ENCODE results near the gene OLA1. TPM values are rescaled to one million over a fixed set of nuclear protein-coding genes. Genes with fewer than 3 reads are reported as not detected.
A peak's percentile ranks its signal among the peaks of the same experiment; 100 is the strongest.

OLA1 gene
- polyA plus RNA-seq, 3 donors: 140 to 160 (median 155) TPM

GRCh38 chr2:174058026-174058425, 190.3 kb downstream of the OLA1 start:
- DNase-seq (ENCODE audit: extremely low read depth in 1 of 11, low read depth in 9 of 11, low spot score in 4 of 11): no peak

GRCh38 chr2:174054926-174055325, 193.4 kb downstream of the OLA1 start:
- no peak for DNase-seq (ENCODE audit: extremely low read depth in 1 of 11, low read depth in 9 of 11, low spot score in 4 of 11)

GRCh38 chr2:174053355-174054151, 194.8 kb downstream of the OLA1 start:
- no peak for DNase-seq (ENCODE audit: extremely low read depth in 1 of 11, low read depth in 9 of 11, low spot score in 4 of 11)

GRCh38 chr2:174052584-174052976, 195.8 kb downstream of the OLA1 start:
- DNase-seq (ENCODE audit: extremely low read depth in 1 of 11, low read depth in 9 of 11, low spot score in 4 of 11): no peak

GRCh38 chr2:174051741-174052583, 196.4 kb downstream of the OLA1 start:
- DNase-seq (ENCODE audit: extremely low read depth in 1 of 11, low read depth in 9 of 11, low spot score in 4 of 11): peak in 1 of 11 donors; percentile 39

GRCh38 chr2:174051068-174051467, 197.3 kb downstream of the OLA1 start:
- no peak for DNase-seq (ENCODE audit: extremely low read depth in 1 of 11, low read depth in 9 of 11, low spot score in 4 of 11)

GRCh38 chr2:174049895-174050294, 198.4 kb downstream of the OLA1 start:
- no peak for DNase-seq (ENCODE audit: extremely low read depth in 1 of 11, low read depth in 9 of 11, low spot score in 4 of 11)

GRCh38 chr2:174048243-174048642, 200.1 kb downstream of the OLA1 start:
- no peak for DNase-seq (ENCODE audit: extremely low read depth in 1 of 11, low read depth in 9 of 11, low spot score in 4 of 11)

- DNase-seq (ENCODE audit: extremely low read depth in 1 of 11, low read depth in 9 of 11, low spot score in 4 of 11): no peak
Observed at GRCh38 chr2:174047746-174048145, 200.6 kb downstream of the OLA1 start.

- DNase-seq (ENCODE audit: extremely low read depth in 1 of 11, low read depth in 9 of 11, low spot score in 4 of 11): no peak
Observed at GRCh38 chr2:174046172-174046571, 202.2 kb downstream of the OLA1 start.

GRCh38 chr2:174044556-174044955, 203.8 kb downstream of the OLA1 start:
- DNase-seq (ENCODE audit: extremely low read depth in 1 of 11, low read depth in 9 of 11, low spot score in 4 of 11): no peak

GRCh38 chr2:174040417-174040701, 208.0 kb downstream of the OLA1 start:
- no peak for DNase-seq (ENCODE audit: extremely low read depth in 1 of 11, low read depth in 9 of 11, low spot score in 4 of 11)

GRCh38 chr2:174039551-174040416, 208.5 kb downstream of the OLA1 start:
- peak; percentile 79 to 96 (median 88) for DNase-seq (ENCODE audit: extremely low read depth in 1 of 11, low read depth in 9 of 11, low spot score in 4 of 11)

GRCh38 chr2:174038462-174038861, 209.9 kb downstream of the OLA1 start:
- no peak for DNase-seq (ENCODE audit: extremely low read depth in 1 of 11, low read depth in 9 of 11, low spot score in 4 of 11)

GRCh38 chr2:174036825-174037224, 211.5 kb downstream of the OLA1 start:
- no peak for DNase-seq (ENCODE audit: extremely low read depth in 1 of 11, low read depth in 9 of 11, low spot score in 4 of 11)

GRCh38 chr2:174035981-174036742, 212.2 kb downstream of the OLA1 start:
- no peak for DNase-seq (ENCODE audit: extremely low read depth in 1 of 11, low read depth in 9 of 11, low spot score in 4 of 11)

- DNase-seq (ENCODE audit: extremely low read depth in 1 of 11, low read depth in 9 of 11, low spot score in 4 of 11): no peak
Observed at GRCh38 chr2:174035117-174035635, 213.2 kb downstream of the OLA1 start.

GRCh38 chr2:174033163-174033550, 215.2 kb downstream of the OLA1 start:
- DNase-seq (ENCODE audit: extremely low read depth in 1 of 11, low read depth in 9 of 11, low spot score in 4 of 11): no peak

- no peak for DNase-seq (ENCODE audit: extremely low read depth in 1 of 11, low read depth in 9 of 11, low spot score in 4 of 11)
Observed at GRCh38 chr2:174031226-174031625, 217.1 kb downstream of the OLA1 start.
